Type B pancreatic cell (in vitro differentiated cells): ENCODE results near the gene SAXO1. TPM values are rescaled to one million over a fixed set of nuclear protein-coding genes. Genes with fewer than 3 reads are reported as not detected.

Experiments
- DNase-seq: peaks from one replicate; pipeline ENCODE4 v3.0.0; 2021; ENCODE audit warnings: mixed read lengths; ENCODE audit not compliant: unreplicated experiment; ENCODE audit errors: extremely low spot score
- H3K27ac Mint-ChIP-seq: 2 replicates; pipeline ENCODE4 v1.8.0; 2021; ENCODE audit warnings: mild to moderate bottlenecking, mixed read lengths
- H3K27me3 Mint-ChIP-seq: 2 replicates; pipeline ENCODE4 v1.8.0; 2021; ENCODE audit warnings: mixed read lengths
- H3K36me3 Mint-ChIP-seq: 2 replicates; pipeline ENCODE4 v1.8.0; 2021; ENCODE audit warnings: mixed read lengths
- H3K4me1 Mint-ChIP-seq: one replicate; pipeline ENCODE4 v1.8.0; 2021; ENCODE audit warnings: mixed read lengths; ENCODE audit not compliant: unreplicated experiment
- H3K4me3 Mint-ChIP-seq: 2 replicates; pipeline ENCODE4 v1.8.0; 2021; ENCODE audit warnings: mild to moderate bottlenecking, mixed read lengths
- H3K9me3 Mint-ChIP-seq: 2 replicates; pipeline ENCODE4 v1.8.0; 2021; ENCODE audit warnings: mixed read lengths
- CTCF ChIP-seq: fragments of 200-600 bp; sonication (generic); conservative IDR thresholded peaks from 2 replicates; pipeline ENCODE4 v1.5.0; 2021; ENCODE audit warnings: antibody characterized with exemption, mild to moderate bottlenecking
- total RNA-seq: library from RNA; stranded (reverse); gene quantifications from 2 replicates; pipeline ENCODE4 v1.2.1, GENCODE V29; 2021; ENCODE audit warnings: low replicate concordance

Gene SAXO1
- total RNA-seq, 1 donor from 2014 or later = not detected

GRCh38 chr9:19020886-19021455, 12.0 kb downstream of the SAXO1 start:
- no peaks in the 10 kb centered on the region for H3K36me3 Mint-ChIP-seq
- no peak for TF ChIP-seq CTCF
- peaks cover 2% of the 10 kb centered on the region for H3K27me3 Mint-ChIP-seq
- H3K4me3 Mint-ChIP-seq = no peak overlapping the region
- no peak for DNase-seq
- peaks cover 10% of the 10 kb centered on the region for H3K4me1 Mint-ChIP-seq
- peaks cover 6% of the 10 kb centered on the region for H3K9me3 Mint-ChIP-seq
- no peak overlapping the region for H3K27ac Mint-ChIP-seq

GRCh38 chr9:19018201-19018600, 14.8 kb downstream of the SAXO1 start:
- Mint-ChIP-seq H3K27ac (no peak overlapping the region), H3K9me3 (peaks cover 6% of the 10 kb centered on the region), H3K4me3 (no peak overlapping the region), H3K36me3 (no peaks in the 10 kb centered on the region), H3K27me3 (no peaks in the 10 kb centered on the region), H3K4me1 (peaks cover 7% of the 10 kb centered on the region)
- TF ChIP-seq CTCF = no peak
- no peak for DNase-seq

- Mint-ChIP-seq H3K27ac (no peak overlapping the region), H3K36me3 (no peaks in the 10 kb centered on the region), H3K4me3 (no peak overlapping the region), H3K9me3 (peaks cover 6% of the 10 kb centered on the region), H3K27me3 (no peaks in the 10 kb centered on the region), H3K4me1 (peaks cover 8% of the 10 kb centered on the region)
- DNase-seq = no peak
- no peak for TF ChIP-seq CTCF
Measured at GRCh38 chr9:19009391-19009965, 23.5 kb downstream of the SAXO1 start.

GRCh38 chr9:19000133-19000532, 32.9 kb downstream of the SAXO1 start:
- no peak for TF ChIP-seq CTCF
- H3K36me3 Mint-ChIP-seq = peaks cover 3% of the 10 kb centered on the region
- no peaks in the 10 kb centered on the region for H3K9me3 Mint-ChIP-seq
- no peaks in the 10 kb centered on the region for H3K27me3 Mint-ChIP-seq
- H3K4me1 Mint-ChIP-seq = peaks cover 2% of the 10 kb centered on the region
- no peak overlapping the region for H3K4me3 Mint-ChIP-seq
- DNase-seq = no peak
- no peak overlapping the region for H3K27ac Mint-ChIP-seq

GRCh38 chr9:18999173-18999785, 33.7 kb downstream of the SAXO1 start:
- H3K4me1 Mint-ChIP-seq = peaks cover 10% of the 10 kb centered on the region
- no peak overlapping the region for H3K27ac Mint-ChIP-seq
- no peak overlapping the region for H3K4me3 Mint-ChIP-seq
- no peaks in the 10 kb centered on the region for H3K9me3 Mint-ChIP-seq
- DNase-seq = no peak
- H3K27me3 Mint-ChIP-seq = no peaks in the 10 kb centered on the region
- no peak for TF ChIP-seq CTCF
- peaks cover 3% of the 10 kb centered on the region for H3K36me3 Mint-ChIP-seq
